ENCODE data around the gene CERS2. TPM values are rescaled to one million over a fixed set of nuclear protein-coding genes. Genes with fewer than 3 reads are reported as not detected.
"Not testable (repeated sequence)": the region's sequence is repeated elsewhere in the genome, so short reads cannot be mapped to it uniquely, and the experiment has no call there.

The CERS2 gene
- total RNA-seq, 2 donors from 2014 or later, result 170 to 211 TPM

GRCh38 chr1:150931773-150932172 is 42.9 kb downstream of the CERS2 start:
- Mint-ChIP-seq H3K9me3 (no peaks in the 10 kb centered on the region), H3K27ac (no peak overlapping the region), H3K4me1 (ENCODE audit: low read depth in 2 of 2) (peaks cover 16 to 22% of the 10 kb centered on the region in 2 donors), H3K4me3 (no peak overlapping the region), H3K36me3 (peaks cover 53% of the 10 kb centered on the region), H3K27me3 (no peaks in the 10 kb centered on the region)
- ATAC-seq, result no peak
- no peak for DNase-seq (ENCODE audit: low spot score)

- ATAC-seq; H3K9me3 Mint-ChIP-seq; H3K27me3 Mint-ChIP-seq; H3K27ac Mint-ChIP-seq; H3K4me3 Mint-ChIP-seq; DNase-seq (ENCODE audit: low spot score): not testable (repeated sequence)
- H3K4me1 Mint-ChIP-seq (ENCODE audit: low read depth in 2 of 2), result peaks cover 16 to 18% of the 10 kb centered on the region in 2 donors
- peaks cover 41% of the 10 kb centered on the region for H3K36me3 Mint-ChIP-seq
Observed at GRCh38 chr1:150928775-150929174, 45.9 kb downstream of the CERS2 start.

GRCh38 chr1:150928286-150928685 is 46.3 kb downstream of the CERS2 start:
- ATAC-seq, result no peak
- no peak overlapping the region for H3K4me3 Mint-ChIP-seq
- H3K27ac Mint-ChIP-seq, result no peak overlapping the region

GRCh38 chr1:150927624-150928023 is 47.0 kb downstream of the CERS2 start:
- ATAC-seq (no peak), DNase-seq (ENCODE audit: low spot score) (no peak)
- Mint-ChIP-seq H3K36me3 (peaks cover 38% of the 10 kb centered on the region), H3K4me1 (ENCODE audit: low read depth in 2 of 2) (peaks cover 19% of the 10 kb centered on the region in 2 donors), H3K9me3 (no peaks in the 10 kb centered on the region), H3K4me3 (peak overlapping the region; percentile 95), H3K27me3 (no peaks in the 10 kb centered on the region), H3K27ac (peak overlapping the region; percentile 91 to 95)

More at GRCh38 chr1:150928286-150928685, 46.3 kb downstream of the CERS2 start:
- DNase-seq (ENCODE audit: low spot score), result no peak
- peaks cover 41% of the 10 kb centered on the region for H3K36me3 Mint-ChIP-seq
- H3K4me1 Mint-ChIP-seq (ENCODE audit: low read depth in 2 of 2), result peaks cover 16 to 18% of the 10 kb centered on the region in 2 donors
- H3K27me3 Mint-ChIP-seq, result no peaks in the 10 kb centered on the region
- no peaks in the 10 kb centered on the region for H3K9me3 Mint-ChIP-seq

GRCh38 chr1:150926097-150926741 is 48.4 kb downstream of the CERS2 start, which contains the start of gene SETDB1:
Gene SETDB1, plus strand, starts transcription at chr1:150926363. Its CDS starts 1,352 bp downstream, at chr1:150927715.
- Mint-ChIP-seq H3K36me3 (peaks cover 26% of the 10 kb centered on the region), H3K27ac (peak within 1 kb of the TSS; percentile 91 to 95), H3K27me3 (no peaks in the 10 kb centered on the region), H3K4me3 (peak within 1 kb of the TSS; percentile 95), H3K4me1 (ENCODE audit: low read depth in 2 of 2) (peaks cover 25 to 26% of the 10 kb centered on the region in 2 donors), H3K9me3 (no peaks in the 10 kb centered on the region)
- ATAC-seq (peak; percentile 97 to 98), DNase-seq (ENCODE audit: low spot score) (peak; percentile 97)

GRCh38 chr1:150925080-150925479 is 49.6 kb downstream of the CERS2 start:
- peak overlapping the region; percentile 91 to 95 for H3K27ac Mint-ChIP-seq
- no peak for DNase-seq (ENCODE audit: low spot score)

GRCh38 chr1:150922519-150922975 is 52.1 kb downstream of the CERS2 start:
- DNase-seq (ENCODE audit: low spot score) (peak; percentile 80), ATAC-seq (peak; percentile 68 to 81)
- Mint-ChIP-seq H3K36me3 (peaks cover 3% of the 10 kb centered on the region), H3K4me3 (no peak overlapping the region), H3K27me3 (no peaks in the 10 kb centered on the region), H3K4me1 (ENCODE audit: low read depth in 2 of 2) (peaks cover 19% of the 10 kb centered on the region in 2 donors), H3K9me3 (no peaks in the 10 kb centered on the region), H3K27ac (peak overlapping the region in 1 of 2 donors; percentile 48)

More at GRCh38 chr1:150925080-150925479, 49.6 kb downstream of the CERS2 start:
- no peaks in the 10 kb centered on the region for H3K9me3 Mint-ChIP-seq
- peak overlapping the region; percentile 95 for H3K4me3 Mint-ChIP-seq
- H3K4me1 Mint-ChIP-seq (ENCODE audit: low read depth in 2 of 2), result peaks cover 25 to 26% of the 10 kb centered on the region in 2 donors
- no peak for ATAC-seq
- no peaks in the 10 kb centered on the region for H3K27me3 Mint-ChIP-seq
- peaks cover 18% of the 10 kb centered on the region for H3K36me3 Mint-ChIP-seq

- Mint-ChIP-seq H3K27me3 (no peaks in the 10 kb centered on the region), H3K4me1 (ENCODE audit: low read depth in 2 of 2) (peaks cover 4% of the 10 kb centered on the region in 2 donors), H3K9me3 (no peaks in the 10 kb centered on the region), H3K36me3 (no peaks in the 10 kb centered on the region), H3K4me3 (no peak overlapping the region), H3K27ac (no peak overlapping the region)
- no peak for DNase-seq (ENCODE audit: low spot score)
- no peak for ATAC-seq
Observed at GRCh38 chr1:150917387-150917786, 57.2 kb downstream of the CERS2 start.

Other genes starting within 250 kb of the CERS2 start
- gene CTSS, start 209.1 kb downstream of the CERS2 start, total RNA-seq, result 100 to 1,000 TPM in 1 of 2 donors, 10 to 100 TPM in 1; 76.2 to 248 TPM
- 1 to 10 TPM; 4.1 to 5.3 TPM for gene CTSK, start 166.6 kb downstream of the CERS2 start, total RNA-seq
- 10 to 100 TPM; 38.5 to 40.0 TPM for gene ARNT, start 98.2 kb downstream of the CERS2 start, total RNA-seq
- gene CTXND2, start 87.7 kb downstream of the CERS2 start, total RNA-seq, result not detected
- 10 to 100 TPM; 57.8 to 73.6 TPM for gene SETDB1, start 48.5 kb downstream of the CERS2 start, total RNA-seq
- gene ANXA9, start 7.5 kb upstream of the CERS2 start, total RNA-seq, result not detected
- 10 to 100 TPM; 17.1 to 39.0 TPM for gene MINDY1, start 32.1 kb upstream of the CERS2 start, total RNA-seq
- gene PRUNE1, start 33.6 kb upstream of the CERS2 start, total RNA-seq, result 10 to 100 TPM; 12.7 to 13.1 TPM
- gene BNIPL, start 61.8 kb upstream of the CERS2 start, total RNA-seq, result 1 to 10 TPM; 1.4 to 3.8 TPM
- gene C1orf56, start 72.9 kb upstream of the CERS2 start, total RNA-seq, result 1 to 10 TPM in 1 of 2 donors, under 1 TPM in 1; 0.95 to 1.1 TPM
- 100 to 1,000 TPM; 213 to 481 TPM for gene CDC42SE1, start 84.8 kb upstream of the CERS2 start, total RNA-seq
- gene MLLT11, start 85.6 kb upstream of the CERS2 start, total RNA-seq, result 1 to 10 TPM; 4.5 to 8.5 TPM
- gene GABPB2, start 95.9 kb upstream of the CERS2 start, total RNA-seq, result 10 to 100 TPM; 22.2 to 23.8 TPM
- gene SEMA6C, start 171.8 kb upstream of the CERS2 start, total RNA-seq, result 1 to 10 TPM in 1 of 2 donors, under 1 TPM in 1; 0.90 to 2.9 TPM
- 10 to 100 TPM; 10.2 to 16.8 TPM for gene TNFAIP8L2, start 181.8 kb upstream of the CERS2 start, total RNA-seq
- gene LYSMD1, start 191.1 kb upstream of the CERS2 start, total RNA-seq, result 1 to 10 TPM; 5.0 to 6.3 TPM
- 10 to 100 TPM; 55.2 to 63.2 TPM for gene SCNM1, start 191.3 kb upstream of the CERS2 start, total RNA-seq
- gene TMOD4, start 201.1 kb upstream of the CERS2 start, total RNA-seq, result 1 to 10 TPM; 1.2 to 5.3 TPM
- gene VPS72, start 215.4 kb upstream of the CERS2 start, total RNA-seq, result 10 to 100 TPM; 33.1 to 74.4 TPM
- 100 to 1,000 TPM in 1 of 2 donors, 10 to 100 TPM in 1; 93.8 to 116 TPM for gene PIP5K1A, start 223.7 kb upstream of the CERS2 start, total RNA-seq

All from natural killer cell treated with Interleukin-12 subunit alpha and Interleukin-12 subunit beta and Interleukin-15 and Interleukin-18, amount 100 ng/mL, for 72 hours (primary cell).